Measurements from ENCODE around the gene ARHGAP15.

The ARHGAP15 gene

GRCh38 chr2:143375384-143375880, 246.2 kb downstream of the ARHGAP15 start:
- H3K9me3 ChIP-seq (ENCODE audit: control insufficient read depth, insufficient read depth, low read length) = no peaks in the 10 kb centered on the region
- H3K27me3 ChIP-seq (ENCODE audit: control insufficient read depth, insufficient read depth, low read length) = no peaks in the 10 kb centered on the region
- no peaks in the 10 kb centered on the region for H3K4me1 ChIP-seq (ENCODE audit: control insufficient read depth, insufficient read depth, low read length)
- no peak overlapping the region for H3K9ac ChIP-seq (ENCODE audit: low read depth, low read length)
- no peak overlapping the region for H3K27ac ChIP-seq (ENCODE audit: low read depth, low read length)
- H3K36me3 ChIP-seq (ENCODE audit: control insufficient read depth, insufficient read depth, low read length) = no peaks in the 10 kb centered on the region
- H3K4me3 ChIP-seq (ENCODE audit: low read depth, low read length) = no peak overlapping the region

GRCh38 chr2:143378996-143379395, 249.8 kb downstream of the ARHGAP15 start:
- no peaks in the 10 kb centered on the region for H3K27me3 ChIP-seq (ENCODE audit: control insufficient read depth, insufficient read depth, low read length)
- no peaks in the 10 kb centered on the region for H3K36me3 ChIP-seq (ENCODE audit: control insufficient read depth, insufficient read depth, low read length)
- no peak overlapping the region for H3K9ac ChIP-seq (ENCODE audit: low read depth, low read length)
- no peak overlapping the region for H3K27ac ChIP-seq (ENCODE audit: low read depth, low read length)
- H3K9me3 ChIP-seq (ENCODE audit: control insufficient read depth, insufficient read depth, low read length) = no peaks in the 10 kb centered on the region
- no peak overlapping the region for H3K4me3 ChIP-seq (ENCODE audit: low read depth, low read length)
- no peaks in the 10 kb centered on the region for H3K4me1 ChIP-seq (ENCODE audit: control insufficient read depth, insufficient read depth, low read length)

GRCh38 chr2:143379955-143380354, 250.7 kb downstream of the ARHGAP15 start:
- no peaks in the 10 kb centered on the region for H3K4me1 ChIP-seq (ENCODE audit: control insufficient read depth, insufficient read depth, low read length)
- H3K27ac ChIP-seq (ENCODE audit: low read depth, low read length) = no peak overlapping the region
- no peak overlapping the region for H3K4me3 ChIP-seq (ENCODE audit: low read depth, low read length)
- H3K27me3 ChIP-seq (ENCODE audit: control insufficient read depth, insufficient read depth, low read length) = no peaks in the 10 kb centered on the region
- H3K36me3 ChIP-seq (ENCODE audit: control insufficient read depth, insufficient read depth, low read length) = no peaks in the 10 kb centered on the region
- no peak overlapping the region for H3K9ac ChIP-seq (ENCODE audit: low read depth, low read length)
- H3K9me3 ChIP-seq (ENCODE audit: control insufficient read depth, insufficient read depth, low read length) = no peaks in the 10 kb centered on the region

GRCh38 chr2:143382573-143382972, 253.4 kb downstream of the ARHGAP15 start:
- H3K9me3 ChIP-seq (ENCODE audit: control insufficient read depth, insufficient read depth, low read length) = no peaks in the 10 kb centered on the region
- no peaks in the 10 kb centered on the region for H3K4me1 ChIP-seq (ENCODE audit: control insufficient read depth, insufficient read depth, low read length)
- no peak overlapping the region for H3K27ac ChIP-seq (ENCODE audit: low read depth, low read length)
- H3K27me3 ChIP-seq (ENCODE audit: control insufficient read depth, insufficient read depth, low read length) = no peaks in the 10 kb centered on the region
- H3K36me3 ChIP-seq (ENCODE audit: control insufficient read depth, insufficient read depth, low read length) = no peaks in the 10 kb centered on the region
- H3K9ac ChIP-seq (ENCODE audit: low read depth, low read length) = no peak overlapping the region
- no peak overlapping the region for H3K4me3 ChIP-seq (ENCODE audit: low read depth, low read length)

GRCh38 chr2:143383016-143383415, 253.8 kb downstream of the ARHGAP15 start:
- Histone ChIP-seq H3K36me3 (ENCODE audit: control insufficient read depth, insufficient read depth, low read length) (no peaks in the 10 kb centered on the region), H3K4me1 (ENCODE audit: control insufficient read depth, insufficient read depth, low read length) (no peaks in the 10 kb centered on the region), H3K4me3 (ENCODE audit: low read depth, low read length) (no peak overlapping the region), H3K27ac (ENCODE audit: low read depth, low read length) (no peak overlapping the region), H3K9ac (ENCODE audit: low read depth, low read length) (no peak overlapping the region), H3K9me3 (ENCODE audit: control insufficient read depth, insufficient read depth, low read length) (no peaks in the 10 kb centered on the region), H3K27me3 (ENCODE audit: control insufficient read depth, insufficient read depth, low read length) (no peaks in the 10 kb centered on the region)

- H3K9me3 ChIP-seq (ENCODE audit: control insufficient read depth, insufficient read depth, low read length) = no peaks in the 10 kb centered on the region
- no peaks in the 10 kb centered on the region for H3K27me3 ChIP-seq (ENCODE audit: control insufficient read depth, insufficient read depth, low read length)
- no peak overlapping the region for H3K9ac ChIP-seq (ENCODE audit: low read depth, low read length)
- no peak overlapping the region for H3K27ac ChIP-seq (ENCODE audit: low read depth, low read length)
- peaks cover under 1% of the 10 kb centered on the region; the same call in 1 of the 2 replicates for H3K4me1 ChIP-seq (ENCODE audit: control insufficient read depth, insufficient read depth, low read length)
- H3K36me3 ChIP-seq (ENCODE audit: control insufficient read depth, insufficient read depth, low read length) = no peaks in the 10 kb centered on the region
- no peak overlapping the region for H3K4me3 ChIP-seq (ENCODE audit: low read depth, low read length)
Measured at GRCh38 chr2:143384111-143384510, 254.9 kb downstream of the ARHGAP15 start.

- Histone ChIP-seq H3K4me3 (ENCODE audit: low read depth, low read length) (no peak overlapping the region), H3K36me3 (ENCODE audit: control insufficient read depth, insufficient read depth, low read length) (no peaks in the 10 kb centered on the region), H3K9ac (ENCODE audit: low read depth, low read length) (no peak overlapping the region), H3K27ac (ENCODE audit: low read depth, low read length) (no peak overlapping the region), H3K27me3 (ENCODE audit: control insufficient read depth, insufficient read depth, low read length) (no peaks in the 10 kb centered on the region), H3K9me3 (ENCODE audit: control insufficient read depth, insufficient read depth, low read length) (no peaks in the 10 kb centered on the region), H3K4me1 (ENCODE audit: control insufficient read depth, insufficient read depth, low read length) (peaks cover 12% of the 10 kb centered on the region)
Measured at GRCh38 chr2:143390171-143390570, 261.0 kb downstream of the ARHGAP15 start.

GRCh38 chr2:143392358-143392757, 263.1 kb downstream of the ARHGAP15 start:
- peaks cover 12% of the 10 kb centered on the region for H3K4me1 ChIP-seq (ENCODE audit: control insufficient read depth, insufficient read depth, low read length)
- no peak overlapping the region for H3K9ac ChIP-seq (ENCODE audit: low read depth, low read length)
- H3K27me3 ChIP-seq (ENCODE audit: control insufficient read depth, insufficient read depth, low read length) = no peaks in the 10 kb centered on the region
- no peaks in the 10 kb centered on the region for H3K36me3 ChIP-seq (ENCODE audit: control insufficient read depth, insufficient read depth, low read length)
- no peak overlapping the region for H3K27ac ChIP-seq (ENCODE audit: low read depth, low read length)
- no peak overlapping the region for H3K4me3 ChIP-seq (ENCODE audit: low read depth, low read length)
- no peaks in the 10 kb centered on the region for H3K9me3 ChIP-seq (ENCODE audit: control insufficient read depth, insufficient read depth, low read length)

- Histone ChIP-seq H3K27ac (ENCODE audit: low read depth, low read length) (no peak overlapping the region), H3K4me1 (ENCODE audit: control insufficient read depth, insufficient read depth, low read length) (peaks cover 16% of the 10 kb centered on the region), H3K36me3 (ENCODE audit: control insufficient read depth, insufficient read depth, low read length) (no peaks in the 10 kb centered on the region), H3K4me3 (ENCODE audit: low read depth, low read length) (no peak overlapping the region), H3K9me3 (ENCODE audit: control insufficient read depth, insufficient read depth, low read length) (no peaks in the 10 kb centered on the region), H3K27me3 (ENCODE audit: control insufficient read depth, insufficient read depth, low read length) (no peaks in the 10 kb centered on the region), H3K9ac (ENCODE audit: low read depth, low read length) (no peak overlapping the region)
Measured at GRCh38 chr2:143394062-143394461, 264.8 kb downstream of the ARHGAP15 start.

- Histone ChIP-seq H3K4me1 (ENCODE audit: control insufficient read depth, insufficient read depth, low read length) (0 out of 2 replicates have a peak, but pooled peaks cover 4% of the 10 kb centered on the region), H3K9me3 (ENCODE audit: control insufficient read depth, insufficient read depth, low read length) (no peaks in the 10 kb centered on the region), H3K4me3 (ENCODE audit: low read depth, low read length) (no peak overlapping the region), H3K27me3 (ENCODE audit: control insufficient read depth, insufficient read depth, low read length) (no peaks in the 10 kb centered on the region), H3K9ac (ENCODE audit: low read depth, low read length) (no peak overlapping the region), H3K27ac (ENCODE audit: low read depth, low read length) (no peak overlapping the region), H3K36me3 (ENCODE audit: control insufficient read depth, insufficient read depth, low read length) (no peaks in the 10 kb centered on the region)
Measured at GRCh38 chr2:143397884-143398614, 268.8 kb downstream of the ARHGAP15 start.

GRCh38 chr2:143398781-143399180, 269.6 kb downstream of the ARHGAP15 start:
- no peak overlapping the region for H3K27ac ChIP-seq (ENCODE audit: low read depth, low read length)

More at GRCh38 chr2:143398781-143399180, 269.6 kb downstream of the ARHGAP15 start:
- Histone ChIP-seq H3K27me3 (ENCODE audit: control insufficient read depth, insufficient read depth, low read length) (no peaks in the 10 kb centered on the region), H3K36me3 (ENCODE audit: control insufficient read depth, insufficient read depth, low read length) (no peaks in the 10 kb centered on the region), H3K4me3 (ENCODE audit: low read depth, low read length) (no peak overlapping the region), H3K9ac (ENCODE audit: low read depth, low read length) (no peak overlapping the region), H3K9me3 (ENCODE audit: control insufficient read depth, insufficient read depth, low read length) (no peaks in the 10 kb centered on the region), H3K4me1 (ENCODE audit: control insufficient read depth, insufficient read depth, low read length) (0 out of 2 replicates have a peak, but pooled peaks cover 4% of the 10 kb centered on the region)
